ENCODE measurements around the gene GDF10.

Gene GDF10

GRCh38 chr10:47300429-47300931 lies 483 bp downstream of the GDF10 start:
- TF ChIP-seq, protein P1, sequence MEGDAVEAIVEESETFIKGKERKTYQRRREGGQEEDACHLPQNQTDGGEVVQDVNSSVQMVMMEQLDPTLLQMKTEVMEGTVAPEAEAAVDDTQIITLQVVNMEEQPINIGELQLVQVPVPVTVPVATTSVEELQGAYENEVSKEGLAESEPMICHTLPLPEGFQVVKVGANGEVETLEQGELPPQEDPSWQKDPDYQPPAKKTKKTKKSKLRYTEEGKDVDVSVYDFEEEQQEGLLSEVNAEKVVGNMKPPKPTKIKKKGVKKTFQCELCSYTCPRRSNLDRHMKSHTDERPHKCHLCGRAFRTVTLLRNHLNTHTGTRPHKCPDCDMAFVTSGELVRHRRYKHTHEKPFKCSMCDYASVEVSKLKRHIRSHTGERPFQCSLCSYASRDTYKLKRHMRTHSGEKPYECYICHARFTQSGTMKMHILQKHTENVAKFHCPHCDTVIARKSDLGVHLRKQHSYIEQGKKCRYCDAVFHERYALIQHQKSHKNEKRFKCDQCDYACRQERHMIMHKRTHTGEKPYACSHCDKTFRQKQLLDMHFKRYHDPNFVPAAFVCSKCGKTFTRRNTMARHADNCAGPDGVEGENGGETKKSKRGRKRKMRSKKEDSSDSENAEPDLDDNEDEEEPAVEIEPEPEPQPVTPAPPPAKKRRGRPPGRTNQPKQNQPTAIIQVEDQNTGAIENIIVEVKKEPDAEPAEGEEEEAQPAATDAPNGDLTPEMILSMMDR (IDR thresholded peaks at IDR 0.05; ENCODE audit: borderline replicate concordance, insufficient read depth, low read depth, low read length): no peak
- H3K4me3 ChIP-seq (ENCODE audit: low read depth, low read length): no peak overlapping the region

GRCh38 chr10:47301833-47302232 lies 1.8 kb downstream of the GDF10 start:
- TF ChIP-seq, protein P1 (IDR thresholded peaks at IDR 0.05; ENCODE audit: borderline replicate concordance, insufficient read depth, low read depth, low read length): no peak
- H3K4me3 ChIP-seq (ENCODE audit: low read depth, low read length): no peak overlapping the region

GRCh38 chr10:47303105-47303504 lies 3.1 kb downstream of the GDF10 start:
- H3K4me3 ChIP-seq (ENCODE audit: low read depth, low read length): no peak overlapping the region
- TF ChIP-seq, protein P1 (IDR thresholded peaks at IDR 0.05; ENCODE audit: borderline replicate concordance, insufficient read depth, low read depth, low read length): no peak

GRCh38 chr10:47303866-47304265 lies 3.9 kb downstream of the GDF10 start:
- TF ChIP-seq, protein P1 (IDR thresholded peaks at IDR 0.05; ENCODE audit: borderline replicate concordance, insufficient read depth, low read depth, low read length): no peak
- no peak overlapping the region for H3K4me3 ChIP-seq (ENCODE audit: low read depth, low read length)

- H3K4me3 ChIP-seq (ENCODE audit: low read depth, low read length): no peak overlapping the region
- TF ChIP-seq, protein P1 (IDR thresholded peaks at IDR 0.05; ENCODE audit: borderline replicate concordance, insufficient read depth, low read depth, low read length): no peak
These were observed 5.6 kb downstream of the GDF10 start for GRCh38 chr10:47305566-47305965.

DNA sequence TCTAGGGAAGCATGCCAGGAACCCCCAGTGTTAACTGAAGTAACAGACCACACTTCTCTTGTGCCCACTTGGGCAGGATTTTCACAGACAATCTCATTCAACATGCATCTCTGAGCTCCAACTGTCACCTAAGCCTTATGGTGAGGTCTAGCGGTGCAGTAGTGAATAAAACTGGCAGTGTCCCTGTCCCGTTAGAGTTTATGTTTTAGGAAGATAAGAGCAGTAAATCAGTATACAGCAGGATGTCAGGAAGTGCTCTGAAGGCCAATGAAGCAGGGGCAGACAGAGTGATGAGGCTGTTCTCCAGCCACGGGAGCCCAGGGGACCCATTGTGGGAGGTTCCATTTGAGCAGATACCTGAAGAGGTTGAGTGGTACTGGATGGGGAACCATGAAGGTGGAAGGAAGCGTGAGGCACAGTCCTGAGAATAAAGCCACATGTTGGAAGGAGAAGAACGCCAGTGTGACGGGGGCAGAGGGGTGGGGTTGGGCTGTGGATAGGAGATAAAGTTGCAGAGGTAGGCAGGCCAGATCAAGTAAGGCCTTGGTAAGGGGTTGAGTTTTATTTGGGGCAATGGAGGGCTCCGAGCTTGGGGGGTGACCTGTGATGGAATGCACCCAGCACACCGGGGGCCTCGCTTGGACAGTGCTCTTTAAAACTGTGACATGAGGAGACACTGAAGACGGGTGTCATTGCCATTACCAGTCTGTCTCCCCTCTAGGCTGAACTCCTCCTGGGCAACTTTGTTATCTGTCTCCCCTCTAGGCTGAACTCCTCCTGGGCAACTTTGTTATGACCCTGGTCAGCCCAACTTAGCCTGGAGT lies 6.6 kb downstream of the GDF10 start:
- no peak overlapping the region for H3K4me3 ChIP-seq (ENCODE audit: low read depth, low read length)
- TF ChIP-seq, protein P1 (IDR thresholded peaks at IDR 0.05; ENCODE audit: borderline replicate concordance, insufficient read depth, low read depth, low read length): no peak

- H3K4me3 ChIP-seq (ENCODE audit: low read depth, low read length): no peak overlapping the region
- TF ChIP-seq, protein P1 (IDR thresholded peaks at IDR 0.05; ENCODE audit: borderline replicate concordance, insufficient read depth, low read depth, low read length): no peak
These were observed 7.4 kb downstream of the GDF10 start for GRCh38 chr10:47307381-47307780.

All from GM12875 (cell line).